Trophoblast cell (in vitro differentiated cells and primary cell): Measurements from ENCODE around the gene CLEC16A.

ENCODE experiments used
- DNase-seq, 2 donors: peaks; one replicate each; pipeline ENCODE4 v3.0.0-alpha.2; 2016
- H2AFZ ChIP-seq: 2 replicates; pipeline ENCODE4 v1.6.1; 2013; ENCODE audit warnings: low read length, moderate library complexity, mild to moderate bottlenecking; ENCODE audit not compliant: insufficient read depth, poor library complexity
- H2AK5ac ChIP-seq: 2 replicates; pipeline ENCODE4 v1.6.1; 2013; ENCODE audit warnings: mild to moderate bottlenecking, low read length
- H2BK120ac ChIP-seq: 2 replicates; pipeline ENCODE4 v1.6.1; 2013; ENCODE audit warnings: low read length, mild to moderate bottlenecking, moderate library complexity; ENCODE audit not compliant: insufficient read depth, poor library complexity
- H2BK12ac ChIP-seq: 2 replicates; pipeline ENCODE4 v1.6.1; 2013; ENCODE audit warnings: mild to moderate bottlenecking, low read length, moderate library complexity
- H2BK5ac ChIP-seq: 2 replicates; pipeline ENCODE4 v1.6.1; 2013; ENCODE audit warnings: low read length, low read depth, moderate library complexity, mild to moderate bottlenecking; ENCODE audit not compliant: poor library complexity
- H3K14ac ChIP-seq: 2 replicates; pipeline ENCODE4 v1.6.1; 2013; ENCODE audit warnings: mild to moderate bottlenecking, low read length
- H3K18ac ChIP-seq: 2 replicates; pipeline ENCODE4 v1.6.1; 2013; ENCODE audit warnings: mild to moderate bottlenecking, low read length
- H3K23ac ChIP-seq: 2 replicates; pipeline ENCODE4 v1.6.1; 2013; ENCODE audit warnings: low read length
- H3K27ac ChIP-seq: 2 replicates; pipeline ENCODE4 v1.5.1; 2013; ENCODE audit warnings: low read depth, mild to moderate bottlenecking, inconsistent platforms, low read length, moderate library complexity
- H3K27me3 ChIP-seq: 2 replicates; pipeline ENCODE4 v1.6.1; 2013; ENCODE audit warnings: inconsistent platforms, mild to moderate bottlenecking, low read length, moderate library complexity; ENCODE audit not compliant: insufficient read depth
- H3K36me3 ChIP-seq, 2 experiments: 1 replicate in 1 of 2; 2 replicates in 1 of 2; pipeline ENCODE4 v1.6.1; 2013; ENCODE audit warnings: low read length in 2 of 2, mild to moderate bottlenecking in 2 of 2, moderate library complexity in 1 of 2; ENCODE audit not compliant: insufficient read depth in 2 of 2, control insufficient read depth in 1 of 2
- H3K4ac ChIP-seq: 2 replicates; pipeline ENCODE4 v1.6.1; 2013; ENCODE audit warnings: low read depth, mild to moderate bottlenecking, low read length, moderate library complexity
- H3K4me1 ChIP-seq, 2 experiments: 1 replicate in 1 of 2; 2 replicates in 1 of 2; pipeline ENCODE4 v1.6.1; 2013; ENCODE audit warnings: low read length in 2 of 2, mild to moderate bottlenecking in 2 of 2, moderate library complexity in 1 of 2; ENCODE audit not compliant: insufficient read depth in 2 of 2, control insufficient read depth in 1 of 2
- H3K4me2 ChIP-seq: 2 replicates; pipeline ENCODE4 v1.6.1; 2013; ENCODE audit warnings: inconsistent platforms, mild to moderate bottlenecking, low read length, moderate library complexity
- H3K4me3 ChIP-seq: 2 replicates; pipeline ENCODE4 v1.5.1; 2013; ENCODE audit warnings: mild to moderate bottlenecking, low read depth, low read length, inconsistent platforms
- H3K79me1 ChIP-seq: one replicate; pipeline ENCODE4 v1.6.1; 2013; ENCODE audit warnings: low read length
- H3K79me2 ChIP-seq: 2 replicates; pipeline ENCODE4 v1.6.1; 2013; ENCODE audit warnings: low read length, mild to moderate bottlenecking; ENCODE audit not compliant: control insufficient read depth, insufficient read depth, poor library complexity
- H3K9ac ChIP-seq: 2 replicates; pipeline ENCODE4 v1.6.1; 2013; ENCODE audit warnings: mild to moderate bottlenecking, low read length
- H3K9me3 ChIP-seq: 2 replicates; pipeline ENCODE4 v1.6.1; 2013; ENCODE audit warnings: low read depth, mild to moderate bottlenecking, control low read depth, inconsistent platforms, low read length; ENCODE audit not compliant: insufficient read depth
- H4K12ac ChIP-seq: 2 replicates; pipeline ENCODE4 v1.6.1; 2013; ENCODE audit warnings: low read depth, mild to moderate bottlenecking, low read length, moderate library complexity
- H4K8ac ChIP-seq: 2 replicates; pipeline ENCODE4 v1.6.1; 2013; ENCODE audit warnings: low read depth, mild to moderate bottlenecking, low read length, moderate library complexity
- H4K91ac ChIP-seq: one replicate; pipeline ENCODE4 v1.6.1; 2013; ENCODE audit warnings: low read depth, mild to moderate bottlenecking, low read length, moderate library complexity
- WGBS: extraction: QIAGEN DNeasy Blood & Tissue Kit; methylation state at CpG from one replicate; pipeline ENCODE4 v1.1.7; 2013; ENCODE audit warnings: missing lambda C conversion rate; ENCODE audit not compliant: insufficient read length, insufficient coverage; ENCODE audit errors: extremely low coverage; 5-methylcytosine and 5-hydroxymethylcytosine counted together

The CLEC16A gene

DNA sequence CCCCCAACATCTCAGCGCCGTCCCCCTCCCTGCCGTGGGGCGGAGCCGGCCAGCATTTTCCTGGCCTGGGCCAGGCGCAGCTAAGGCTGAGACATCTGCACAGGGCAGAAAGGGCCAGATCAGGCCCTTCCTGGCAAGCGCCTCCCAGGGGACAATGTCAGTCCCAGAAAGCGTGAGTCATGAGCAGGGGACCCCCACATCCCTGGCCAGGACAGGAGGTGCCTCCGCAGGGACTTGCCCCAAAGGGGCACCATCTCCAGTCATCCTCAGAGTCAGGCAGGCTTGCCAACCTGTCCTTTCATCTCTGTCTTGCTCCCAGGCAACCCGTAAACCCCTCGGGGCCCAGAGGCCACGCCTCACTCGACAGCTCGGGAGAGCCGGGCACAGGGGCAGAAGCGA lies 268.4 kb downstream of the CLEC16A start:
- H3K4me1 ChIP-seq, result no peaks in the 10 kb centered on the region
- H3K4me2 ChIP-seq, result no peak overlapping the region
- no peak overlapping the region for H2BK12ac ChIP-seq
- H4K12ac ChIP-seq, result no peak overlapping the region
- H4K8ac ChIP-seq, result no peak overlapping the region
- H3K27me3 ChIP-seq, result no peaks in the 10 kb centered on the region
- no peaks in the 10 kb centered on the region for H3K36me3 ChIP-seq
- no peak overlapping the region for H4K91ac ChIP-seq
- no peak overlapping the region for H3K27ac ChIP-seq
- H3K4me3 ChIP-seq, result peak overlapping the region; percentile 23
- no peak for DNase-seq
- no peak overlapping the region for H2AK5ac ChIP-seq
- no peak overlapping the region for H3K18ac ChIP-seq
- peaks cover 10% of the 10 kb centered on the region for H3K9me3 ChIP-seq
- no peak overlapping the region for H3K23ac ChIP-seq
- H2BK120ac ChIP-seq, result no peak overlapping the region
- no peaks in the 10 kb centered on the region for H3K79me1 ChIP-seq
- H2AFZ ChIP-seq, result no peak overlapping the region
- H3K4ac ChIP-seq, result no peak overlapping the region
- H3K79me2 ChIP-seq, result no peaks in the 10 kb centered on the region
- H2BK5ac ChIP-seq, result no peak overlapping the region
- no peak overlapping the region for H3K14ac ChIP-seq
- H3K9ac ChIP-seq, result no peak overlapping the region
- WGBS, result no CpG with 5 or more reads among the region's 16 CpGs

DNA sequence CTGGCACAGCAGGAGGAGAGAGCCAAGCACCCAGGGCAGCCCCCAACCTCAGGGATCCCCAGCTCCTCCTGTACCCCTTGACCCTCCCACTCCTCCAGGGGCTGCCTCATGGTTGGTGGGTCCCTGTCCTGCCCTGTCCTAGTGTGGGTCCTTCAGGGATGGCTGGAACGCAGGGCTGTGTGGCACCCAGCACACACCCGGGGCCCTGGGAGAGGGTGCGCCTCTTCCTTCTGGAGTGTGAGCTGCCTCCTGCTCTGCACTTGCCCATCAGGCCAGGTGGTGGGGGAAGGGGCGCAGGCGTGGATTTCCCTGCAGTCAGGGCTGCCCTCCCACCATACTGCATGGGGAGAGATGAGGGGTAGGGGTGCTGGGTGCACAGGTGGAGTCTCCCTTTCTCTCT lies 269.0 kb downstream of the CLEC16A start:
- H2BK12ac ChIP-seq, result no peak overlapping the region
- H4K8ac ChIP-seq, result no peak overlapping the region
- no peak overlapping the region for H2BK5ac ChIP-seq
- H3K9me3 ChIP-seq, result peaks cover 7% of the 10 kb centered on the region
- no peaks in the 10 kb centered on the region for H3K4me1 ChIP-seq
- no peaks in the 10 kb centered on the region for H3K79me2 ChIP-seq
- no peak overlapping the region for H3K23ac ChIP-seq
- H3K4me3 ChIP-seq, result no peak overlapping the region
- no peaks in the 10 kb centered on the region for H3K36me3 ChIP-seq
- no peak overlapping the region for H2AFZ ChIP-seq
- WGBS, result no CpG with 5 or more reads among the region's 5 CpGs
- H3K79me1 ChIP-seq, result no peaks in the 10 kb centered on the region
- no peak overlapping the region for H3K14ac ChIP-seq
- no peak overlapping the region for H3K4ac ChIP-seq
- H3K9ac ChIP-seq, result no peak overlapping the region
- H3K27ac ChIP-seq, result no peak overlapping the region
- H2AK5ac ChIP-seq, result no peak overlapping the region
- H3K27me3 ChIP-seq, result no peaks in the 10 kb centered on the region
- H2BK120ac ChIP-seq, result no peak overlapping the region
- no peak for DNase-seq
- H4K12ac ChIP-seq, result no peak overlapping the region
- no peak overlapping the region for H3K18ac ChIP-seq
- no peak overlapping the region for H4K91ac ChIP-seq
- H3K4me2 ChIP-seq, result no peak overlapping the region

GRCh38 chr16:11213799-11214198 lies 269.4 kb downstream of the CLEC16A start:
- H3K79me1 ChIP-seq, result no peaks in the 10 kb centered on the region
- H4K91ac ChIP-seq, result no peak overlapping the region
- H3K36me3 ChIP-seq, result no peaks in the 10 kb centered on the region
- H2AK5ac ChIP-seq, result no peak overlapping the region
- no peak overlapping the region for H3K9ac ChIP-seq
- no peak overlapping the region for H2BK120ac ChIP-seq
- no peaks in the 10 kb centered on the region for H3K4me1 ChIP-seq
- no peak overlapping the region for H3K14ac ChIP-seq
- H3K27ac ChIP-seq, result no peak overlapping the region
- no peak overlapping the region for H4K8ac ChIP-seq
- DNase-seq, result no peak
- H3K18ac ChIP-seq, result no peak overlapping the region
- H3K4ac ChIP-seq, result no peak overlapping the region
- no peaks in the 10 kb centered on the region for H3K27me3 ChIP-seq
- H2AFZ ChIP-seq, result no peak overlapping the region
- no peak overlapping the region for H3K4me3 ChIP-seq
- WGBS, result no CpG with 5 or more reads among the region's 7 CpGs
- H3K9me3 ChIP-seq, result peaks cover 7% of the 10 kb centered on the region
- no peak overlapping the region for H2BK5ac ChIP-seq
- H2BK12ac ChIP-seq, result no peak overlapping the region
- no peak overlapping the region for H3K23ac ChIP-seq
- no peaks in the 10 kb centered on the region for H3K79me2 ChIP-seq
- no peak overlapping the region for H4K12ac ChIP-seq
- no peak overlapping the region for H3K4me2 ChIP-seq

- Histone ChIP-seq H3K4me2 (no peak overlapping the region), H2BK5ac (no peak overlapping the region), H3K9me3 (peaks cover 7% of the 10 kb centered on the region), H3K36me3 (no peaks in the 10 kb centered on the region), H2BK12ac (no peak overlapping the region), H3K4ac (no peak overlapping the region), H3K27me3 (no peaks in the 10 kb centered on the region), H3K79me1 (no peaks in the 10 kb centered on the region), H3K23ac (no peak overlapping the region), H4K12ac (no peak overlapping the region), H3K9ac (no peak overlapping the region), H2BK120ac (no peak overlapping the region), H3K79me2 (no peaks in the 10 kb centered on the region), H3K18ac (no peak overlapping the region), H2AK5ac (no peak overlapping the region), H3K4me3 (no peak overlapping the region), H4K8ac (no peak overlapping the region), H3K27ac (no peak overlapping the region), H4K91ac (no peak overlapping the region), H2AFZ (no peak overlapping the region), H3K4me1 (no peaks in the 10 kb centered on the region), H3K14ac (no peak overlapping the region)
- no peak for DNase-seq
- WGBS, result no CpG with 5 or more reads among the region's 3 CpGs
Observed at GRCh38 chr16:11215935-11216556, 271.7 kb downstream of the CLEC16A start.
